H1 (cell line): ENCODE measurements around the gene PGM2L1.

Source experiments
- POLR2A ChIP-seq, 2 experiments: IDR thresholded peaks; 1 replicate in 1 of 2; 2 replicates in 1 of 2; pipeline ENCODE4 v1.6.1; 2011; ENCODE audit warnings: low read depth in 2 of 2, low read length in 2 of 2, mild to moderate bottlenecking in 2 of 2; ENCODE audit errors: control extremely low read depth in 1 of 2
- YY1 ChIP-seq: IDR thresholded peaks from 2 replicates; pipeline ENCODE4 v1.6.1; 2011; ENCODE audit warnings: low read depth, mild to moderate bottlenecking, low read length
- TF ChIP-seq, protein P1 (sequence below), 3 experiments: IDR thresholded peaks; 1 replicate in 2 of 3; 2 replicates in 1 of 3; pipeline versions ENCODE4 v1.5.1 to v1.6.1; 2011; ENCODE audit warnings: low read length in 3 of 3, mild to moderate bottlenecking in 3 of 3, inconsistent platforms in 2 of 3, low read depth in 1 of 3, moderate library complexity in 1 of 3; ENCODE audit not compliant: insufficient read depth in 1 of 3; ENCODE audit errors: control extremely low read depth in 1 of 3
- TF ChIP-seq, protein P2 (sequence below): IDR thresholded peaks from 2 replicates; pipeline ENCODE4 v1.6.1; 2011; ENCODE audit warnings: low read depth, mild to moderate bottlenecking, low read length; ENCODE audit not compliant: insufficient read depth

DNA sequence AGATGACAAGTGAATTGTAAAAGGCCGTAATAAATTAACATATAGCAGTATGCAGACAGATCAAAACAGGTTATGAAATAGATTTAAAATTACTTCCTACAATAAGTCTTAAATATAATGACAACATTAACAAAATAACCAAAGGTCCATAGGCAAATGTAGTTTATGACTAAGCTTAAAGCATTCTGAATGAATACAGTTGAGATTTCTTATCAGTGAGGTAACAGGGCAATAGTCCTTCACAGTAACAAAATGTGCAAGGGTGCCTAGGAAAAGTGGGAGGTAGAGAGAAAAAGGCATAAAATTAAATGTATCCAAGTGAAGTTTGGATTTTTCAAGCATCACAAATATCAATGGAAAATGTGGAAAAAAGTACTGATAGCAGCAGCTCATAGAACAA is 65.9 kb downstream of the PGM2L1 start:
- TF ChIP-seq, protein P1, sequence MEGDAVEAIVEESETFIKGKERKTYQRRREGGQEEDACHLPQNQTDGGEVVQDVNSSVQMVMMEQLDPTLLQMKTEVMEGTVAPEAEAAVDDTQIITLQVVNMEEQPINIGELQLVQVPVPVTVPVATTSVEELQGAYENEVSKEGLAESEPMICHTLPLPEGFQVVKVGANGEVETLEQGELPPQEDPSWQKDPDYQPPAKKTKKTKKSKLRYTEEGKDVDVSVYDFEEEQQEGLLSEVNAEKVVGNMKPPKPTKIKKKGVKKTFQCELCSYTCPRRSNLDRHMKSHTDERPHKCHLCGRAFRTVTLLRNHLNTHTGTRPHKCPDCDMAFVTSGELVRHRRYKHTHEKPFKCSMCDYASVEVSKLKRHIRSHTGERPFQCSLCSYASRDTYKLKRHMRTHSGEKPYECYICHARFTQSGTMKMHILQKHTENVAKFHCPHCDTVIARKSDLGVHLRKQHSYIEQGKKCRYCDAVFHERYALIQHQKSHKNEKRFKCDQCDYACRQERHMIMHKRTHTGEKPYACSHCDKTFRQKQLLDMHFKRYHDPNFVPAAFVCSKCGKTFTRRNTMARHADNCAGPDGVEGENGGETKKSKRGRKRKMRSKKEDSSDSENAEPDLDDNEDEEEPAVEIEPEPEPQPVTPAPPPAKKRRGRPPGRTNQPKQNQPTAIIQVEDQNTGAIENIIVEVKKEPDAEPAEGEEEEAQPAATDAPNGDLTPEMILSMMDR (IDR thresholded peaks at IDR 0.05; ENCODE audit: control extremely low read depth in 1 of 3, insufficient read depth in 1 of 3, low read depth in 1 of 3, low read length in 3 of 3), result no peak
- TF ChIP-seq, protein P2, sequence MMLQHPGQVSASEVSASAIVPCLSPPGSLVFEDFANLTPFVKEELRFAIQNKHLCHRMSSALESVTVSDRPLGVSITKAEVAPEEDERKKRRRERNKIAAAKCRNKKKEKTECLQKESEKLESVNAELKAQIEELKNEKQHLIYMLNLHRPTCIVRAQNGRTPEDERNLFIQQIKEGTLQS, result no peak
- TF ChIP-seq YY1 (no peak), POLR2A (IDR thresholded peaks at IDR 0.05; ENCODE audit: control extremely low read depth in 1 of 2, low read depth in 2 of 2, low read length in 2 of 2) (no peak)
